ENCODE results near the gene ZFPL1.

Gene ZFPL1

DNA sequence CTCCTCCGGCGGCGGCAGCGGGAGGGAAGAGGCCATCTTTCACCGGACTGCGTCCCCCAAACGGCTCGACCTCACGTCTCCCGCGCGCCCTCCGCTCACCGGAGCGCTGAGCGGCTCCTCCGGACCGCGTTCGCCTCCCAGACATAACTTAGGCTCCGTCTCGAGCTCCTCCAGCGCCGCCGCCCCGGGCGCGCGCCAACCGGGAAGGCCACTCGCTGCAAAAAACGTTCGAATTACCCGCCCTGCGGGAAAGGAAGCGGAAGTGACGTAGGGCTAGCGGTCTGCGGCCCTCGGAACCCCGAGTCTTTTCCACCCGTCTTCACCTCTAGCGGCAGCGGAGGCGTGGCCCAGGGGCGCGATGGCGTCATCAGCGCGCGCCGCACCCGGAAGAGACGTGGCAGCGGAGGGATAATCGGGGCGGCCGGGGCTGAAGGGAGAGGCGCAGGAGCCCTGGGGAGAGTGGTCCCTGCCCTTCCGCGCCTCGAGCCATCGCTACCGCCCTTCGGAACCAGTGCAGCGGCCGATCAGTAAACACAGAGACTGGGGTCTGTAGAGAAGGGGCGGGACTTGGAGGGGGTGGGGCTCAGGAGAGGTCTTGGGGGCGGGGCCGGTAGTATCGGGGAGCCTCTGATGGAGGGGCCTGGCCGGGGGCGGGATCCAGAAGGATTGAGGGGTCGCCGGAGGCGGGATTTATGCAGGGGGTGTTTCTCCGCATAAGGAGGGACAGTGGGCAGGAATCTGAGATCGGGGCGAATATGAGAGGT is at the start of gene ZFPL1, which contains the start of gene CDCA5:
Gene ZFPL1, plus strand, starts transcription at position 389 of the 764 bp plus-strand sequence. CDS start 477 bp downstream, outside the sequence.
Gene CDCA5, minus strand, starts transcription at position 207 of the 764 bp plus-strand sequence. Its CDS starts 62 bp downstream, at position 145.
- TF ChIP-seq EP300 (IDR thresholded peaks at IDR 0.05; ENCODE audit: borderline replicate concordance) (peak; percentile 62), ZBTB7A (IDR thresholded peaks at IDR 0.05; ENCODE audit: low read depth) (peak; percentile 63; the same call in 1 of the 2 replicates), TAF1 (IDR thresholded peaks at IDR 0.05; ENCODE audit: low read depth) (peak; percentile 78), TCF12 (IDR thresholded peaks at IDR 0.05; ENCODE audit: low read depth) (peak; percentile 72), CREB1 (IDR thresholded peaks at IDR 0.05; ENCODE audit: low read depth) (peak; percentile 98), REST (IDR thresholded peaks at IDR 0.05; ENCODE audit: low read depth) (0 out of 2 replicates have a peak, but pooled peaks have one; percentile 19), YY1 (IDR thresholded peaks at IDR 0.05; ENCODE audit: low read depth) (peak; percentile 64; the same call in 1 of the 2 replicates), USF1 (IDR thresholded peaks at IDR 0.05) (peak; percentile 37; the same call in 1 of the 2 replicates), CEBPB (IDR thresholded peaks at IDR 0.05) (no peak), NFIC (IDR thresholded peaks at IDR 0.05) (peak; percentile 37; the same call in 1 of the 2 replicates), TEAD4 (IDR thresholded peaks at IDR 0.05) (0 out of 2 replicates have a peak, but pooled peaks have one; percentile 18), FOXM1 (IDR thresholded peaks at IDR 0.05; ENCODE audit: borderline replicate concordance, low read depth) (peak; percentile 69; the same call in 1 of the 2 replicates), RAD21 (IDR thresholded peaks at IDR 0.05; ENCODE audit: low read depth) (no peak), EGR1 (IDR thresholded peaks at IDR 0.05) (no peak)
- TF ChIP-seq, protein P1, sequence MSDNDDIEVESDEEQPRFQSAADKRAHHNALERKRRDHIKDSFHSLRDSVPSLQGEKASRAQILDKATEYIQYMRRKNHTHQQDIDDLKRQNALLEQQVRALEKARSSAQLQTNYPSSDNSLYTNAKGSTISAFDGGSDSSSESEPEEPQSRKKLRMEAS (IDR thresholded peaks at IDR 0.05): peak; percentile 79

- TF ChIP-seq REST (IDR thresholded peaks at IDR 0.05; ENCODE audit: low read depth): no peak
- TF ChIP-seq, protein P1 (IDR thresholded peaks at IDR 0.05): no peak
- TF ChIP-seq FOXM1 (IDR thresholded peaks at IDR 0.05; ENCODE audit: borderline replicate concordance, low read depth): no peak
- no peak for TF ChIP-seq CEBPB (IDR thresholded peaks at IDR 0.05)
- TF ChIP-seq CREB1 (IDR thresholded peaks at IDR 0.05; ENCODE audit: low read depth): no peak
- no peak for TF ChIP-seq RAD21 (IDR thresholded peaks at IDR 0.05; ENCODE audit: low read depth)
- no peak for TF ChIP-seq NFIC (IDR thresholded peaks at IDR 0.05)
- TF ChIP-seq TCF12 (IDR thresholded peaks at IDR 0.05; ENCODE audit: low read depth): no peak
- no peak for TF ChIP-seq ZBTB7A (IDR thresholded peaks at IDR 0.05; ENCODE audit: low read depth)
- TF ChIP-seq TAF1 (IDR thresholded peaks at IDR 0.05; ENCODE audit: low read depth): no peak
- TF ChIP-seq EGR1 (IDR thresholded peaks at IDR 0.05): no peak
- TF ChIP-seq EP300 (IDR thresholded peaks at IDR 0.05; ENCODE audit: borderline replicate concordance): no peak
- TF ChIP-seq TEAD4 (IDR thresholded peaks at IDR 0.05): no peak
- no peak for TF ChIP-seq USF1 (IDR thresholded peaks at IDR 0.05)
- no peak for TF ChIP-seq YY1 (IDR thresholded peaks at IDR 0.05; ENCODE audit: low read depth)
Measured at GRCh38 chr11:65034423-65034822, 49.6 kb upstream of the ZFPL1 start.

- no peak for TF ChIP-seq FOXM1 (IDR thresholded peaks at IDR 0.05; ENCODE audit: borderline replicate concordance, low read depth)
- TF ChIP-seq EP300 (IDR thresholded peaks at IDR 0.05; ENCODE audit: borderline replicate concordance): no peak
- TF ChIP-seq ZBTB7A (IDR thresholded peaks at IDR 0.05; ENCODE audit: low read depth): no peak
- TF ChIP-seq NFIC (IDR thresholded peaks at IDR 0.05): no peak
- TF ChIP-seq CEBPB (IDR thresholded peaks at IDR 0.05): no peak
- no peak for TF ChIP-seq USF1 (IDR thresholded peaks at IDR 0.05)
- no peak for TF ChIP-seq TAF1 (IDR thresholded peaks at IDR 0.05; ENCODE audit: low read depth)
- TF ChIP-seq REST (IDR thresholded peaks at IDR 0.05; ENCODE audit: low read depth): no peak
Measured at GRCh38 chr11:65035579-65035978, 48.4 kb upstream of the ZFPL1 start.
